ENCODE measurements around the gene NAALADL1.
A peak's percentile ranks its signal among the peaks of the same experiment; 100 is the strongest.

NAALADL1 gene

GRCh38 chr11:65083134-65083833 lies 24.9 kb upstream of the NAALADL1 start:
- no peak for DNase-seq

GRCh38 chr11:65078786-65079342 lies 20.5 kb upstream of the NAALADL1 start:
- DNase-seq = no peak

GRCh38 chr11:65078151-65078550 lies 19.8 kb upstream of the NAALADL1 start:
- DNase-seq = peak; percentile 82

GRCh38 chr11:65077451-65077850 lies 19.1 kb upstream of the NAALADL1 start:
- DNase-seq = no peak

- no peak for DNase-seq
These were observed 14.2 kb upstream of the NAALADL1 start for GRCh38 chr11:65072631-65072966.

- no peak for DNase-seq
These were observed 13.7 kb upstream of the NAALADL1 start for GRCh38 chr11:65071907-65072630.

GRCh38 chr11:65069217-65069616 lies 10.9 kb upstream of the NAALADL1 start:
- DNase-seq = no peak

GRCh38 chr11:65067446-65067845 lies 9.1 kb upstream of the NAALADL1 start:
- no peak for DNase-seq

GRCh38 chr11:65066805-65067291 lies 8.5 kb upstream of the NAALADL1 start:
- no peak for DNase-seq

- DNase-seq = no peak
These were observed 8.0 kb upstream of the NAALADL1 start for GRCh38 chr11:65066315-65066714.

- DNase-seq = no peak
These were observed 7.5 kb upstream of the NAALADL1 start for GRCh38 chr11:65065851-65066250.

- no peak for DNase-seq
These were observed 6.5 kb upstream of the NAALADL1 start for GRCh38 chr11:65064847-65065240.

GRCh38 chr11:65063532-65063931 lies 5.2 kb upstream of the NAALADL1 start:
- DNase-seq = no peak

- peak; percentile 33 for DNase-seq
These were observed 2.6 kb upstream of the NAALADL1 start for GRCh38 chr11:65060913-65061408.

- no peak for DNase-seq
These were observed 1.8 kb upstream of the NAALADL1 start for GRCh38 chr11:65059959-65060824.

GRCh38 chr11:65059523-65059922 lies 1.2 kb upstream of the NAALADL1 start:
- no peak for DNase-seq

- DNase-seq = no peak
These were observed 341 bp downstream of the NAALADL1 start for GRCh38 chr11:65058012-65058411.

- DNase-seq = no peak
These were observed 827 bp downstream of the NAALADL1 start for GRCh38 chr11:65057526-65057925.

- no peak for DNase-seq
These were observed 1.4 kb downstream of the NAALADL1 start for GRCh38 chr11:65056999-65057398.

- no peak for DNase-seq
These were observed 2.8 kb downstream of the NAALADL1 start for GRCh38 chr11:65055538-65055937.

GRCh38 chr11:65053827-65054508 lies 4.4 kb downstream of the NAALADL1 start:
- DNase-seq = peak; percentile 41

GRCh38 chr11:65051398-65051858 lies 6.9 kb downstream of the NAALADL1 start:
- DNase-seq = no peak
